HG03045 (cell line): ENCODE results near the gene IRF3.
"Not testable (repeated sequence)": the region's sequence is repeated elsewhere in the genome, so short reads cannot be mapped to it uniquely, and the experiment has no call there.

ENCODE experiments used
- ATAC-seq: cut with Tn5 transposase; IDR thresholded peaks from one replicate; pipeline ENCODE4 v1.9.1; 2021; ENCODE audit warnings: mild to moderate bottlenecking, moderate library complexity; ENCODE audit not compliant: unreplicated experiment

The IRF3 gene

DNA sequence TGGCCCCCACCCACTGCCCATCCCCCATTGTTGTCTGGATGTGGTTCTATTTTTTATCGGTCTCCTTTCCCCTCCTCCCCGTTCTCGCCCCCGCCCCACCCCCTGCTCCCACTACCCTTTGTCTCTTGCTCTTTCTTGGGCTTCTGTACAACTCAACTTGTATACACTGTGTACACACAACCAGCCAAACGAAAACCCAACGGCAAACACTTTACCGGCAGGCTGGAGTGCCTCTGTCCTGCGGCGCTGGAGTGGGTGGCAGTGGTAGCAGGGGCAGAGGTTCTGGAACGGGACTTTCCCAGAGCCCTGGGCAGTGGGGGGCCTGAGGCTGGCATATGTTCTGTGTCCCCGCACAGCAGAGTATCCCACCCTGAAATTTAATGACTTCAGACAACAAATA, 39.4 kb downstream of the IRF3 start:
- ATAC-seq, result no peak

DNA sequence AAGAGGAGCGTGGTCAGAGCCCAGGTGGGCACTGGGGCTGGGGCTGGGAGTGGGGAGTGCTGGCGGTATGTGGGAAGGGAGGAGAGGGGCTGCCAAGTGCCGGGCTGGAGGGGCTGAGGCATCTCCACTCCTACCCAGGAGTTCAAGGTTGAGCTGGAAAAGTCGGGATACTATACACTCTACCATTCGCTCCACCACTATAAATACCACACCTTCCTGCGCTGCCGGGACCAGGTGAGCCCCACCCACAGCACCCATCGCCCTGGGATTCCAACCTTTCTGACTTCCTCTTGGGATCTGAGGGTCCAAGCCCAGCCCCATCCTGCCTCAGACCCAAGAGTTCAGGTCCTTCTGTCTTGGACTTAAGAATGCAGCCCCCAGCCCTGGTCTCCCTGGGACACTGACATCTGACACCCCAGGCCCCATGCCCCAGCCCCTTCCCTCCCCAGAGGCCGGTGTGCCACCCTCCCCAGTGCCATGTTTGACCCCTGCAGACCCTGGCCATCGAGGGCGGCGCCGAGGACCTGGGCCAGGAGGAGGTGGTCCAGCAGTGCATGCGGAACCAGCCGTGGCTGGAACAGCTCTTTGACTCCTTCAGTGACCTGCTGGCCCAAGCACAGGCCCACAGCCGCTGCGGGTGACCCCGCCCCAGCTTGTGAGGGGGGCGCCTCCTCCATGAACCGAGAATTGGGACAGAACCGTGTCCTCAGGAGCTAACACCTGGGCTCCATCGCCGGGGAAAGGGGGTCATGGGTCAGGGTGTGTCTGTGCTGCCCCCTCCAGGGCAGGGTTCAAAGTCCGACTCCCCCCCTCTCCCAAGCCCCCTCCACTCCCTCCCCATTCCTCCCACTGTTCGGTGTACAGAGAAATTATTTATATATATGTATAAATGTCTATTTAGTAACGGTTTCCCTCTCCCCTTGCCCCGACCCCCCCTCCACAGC, 40.4 kb downstream of the IRF3 start:
- no peak for ATAC-seq

DNA sequence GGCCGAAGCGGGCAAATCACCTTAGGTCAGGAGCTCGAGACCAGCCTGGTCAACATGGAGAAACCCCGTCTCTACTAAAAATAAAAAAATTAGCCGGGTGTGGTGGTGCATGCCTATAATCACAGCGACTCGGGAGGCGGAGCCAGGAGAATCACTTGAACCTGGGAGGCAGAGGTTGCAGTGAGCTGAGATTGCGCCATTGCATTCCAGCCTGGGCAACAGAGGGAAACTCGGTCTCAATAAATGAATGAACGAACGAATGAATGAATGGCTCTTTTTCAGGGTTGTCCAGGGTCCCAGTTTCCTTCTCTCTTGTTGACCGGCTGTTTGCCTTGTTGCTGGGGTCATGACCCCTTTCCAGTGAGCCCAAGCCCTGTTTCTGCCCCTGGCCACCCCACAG, 47.8 kb downstream of the IRF3 start:
- ATAC-seq, result not testable (repeated sequence)

- no peak for ATAC-seq
Observed at GRCh38 chr19:49616945-49617344, 48.7 kb downstream of the IRF3 start.

GRCh38 chr19:49616532-49616931, 49.1 kb downstream of the IRF3 start:
- no peak for ATAC-seq

DNA sequence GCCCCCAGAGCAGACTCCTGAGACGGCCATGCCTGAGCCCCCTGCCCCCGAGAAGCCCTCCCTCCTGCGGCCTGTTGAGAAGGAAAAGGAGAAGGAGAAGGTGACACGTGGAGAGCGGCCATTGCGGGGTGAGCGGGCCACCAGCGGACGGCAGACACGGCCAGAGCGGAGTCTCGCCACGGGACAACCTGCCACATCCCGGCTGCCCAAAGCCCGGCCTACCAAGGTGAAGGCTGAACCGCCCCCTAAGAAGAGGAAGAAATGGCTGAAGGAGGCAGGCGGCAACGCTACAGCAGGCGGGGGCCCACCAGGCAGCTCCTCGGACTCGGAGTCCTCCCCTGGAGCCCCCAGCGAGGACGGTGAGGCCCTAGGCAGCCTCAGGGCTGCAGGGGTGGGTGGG, 49.8 kb downstream of the IRF3 start:
- no peak for ATAC-seq

DNA sequence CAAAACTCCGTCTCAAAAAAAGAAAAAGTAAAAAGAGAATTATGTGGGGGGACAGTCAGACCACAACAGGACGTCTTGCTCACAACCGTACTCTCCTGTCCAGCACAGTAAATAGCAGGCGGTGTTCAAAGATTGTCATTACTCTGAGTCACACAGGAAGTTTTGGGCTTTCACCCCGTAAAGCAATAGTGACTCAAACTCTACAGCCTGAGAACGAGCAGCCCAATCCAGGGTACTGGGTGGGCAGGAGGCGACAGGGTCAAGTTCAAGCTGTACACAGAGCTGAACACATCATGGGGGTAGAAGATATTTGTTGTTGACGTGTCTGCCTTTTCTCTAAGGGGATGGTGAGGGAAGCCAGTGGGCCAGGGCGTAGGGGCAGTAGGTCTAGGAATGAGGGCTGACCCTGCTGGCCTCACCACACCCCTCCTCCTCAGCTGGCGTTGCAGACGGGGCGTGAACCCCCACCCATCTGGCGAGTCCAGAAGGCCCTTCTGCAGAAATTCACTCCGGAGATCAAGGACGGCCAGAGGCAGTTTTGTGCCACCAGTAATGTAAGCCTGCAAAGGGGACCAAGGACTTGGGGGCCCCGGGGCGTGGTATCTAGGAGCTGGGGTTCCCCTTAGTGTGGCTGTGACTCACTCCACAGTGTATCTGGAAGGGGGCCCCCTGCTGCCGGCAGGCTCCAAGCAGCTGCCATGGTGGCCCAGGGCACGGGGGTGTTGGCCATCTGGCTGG, 51.4 kb downstream of the IRF3 start:
- no peak for ATAC-seq

DNA sequence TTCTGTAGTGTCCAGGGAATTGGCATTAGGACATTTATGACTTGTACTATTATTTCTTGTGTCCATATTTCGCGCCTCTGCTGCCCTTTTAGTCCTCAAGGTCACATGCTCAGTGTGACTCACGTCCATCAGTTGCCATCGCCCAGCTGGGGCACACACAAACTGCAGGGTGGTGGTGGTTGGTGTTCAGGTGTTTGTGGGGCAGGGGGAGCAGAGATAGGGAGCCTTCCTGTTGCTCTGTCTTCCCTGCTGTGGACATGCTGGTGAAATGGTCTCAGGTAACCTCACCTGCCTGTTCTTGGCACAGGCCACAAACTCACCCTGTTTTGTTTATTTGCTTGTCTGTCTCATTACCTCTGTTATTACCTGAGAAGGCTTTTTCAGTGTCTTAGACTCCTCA, 52.3 kb downstream of the IRF3 start:
- no peak for ATAC-seq
